Stimulated activated CD4-positive, alpha-beta T cell treated with anti-CD3 and anti-CD28 coated beads, Interleukin-1b, Interleukin-23, amount 100 ng/mL, for 4 hours (primary cell): ENCODE data around the gene NTF3.

Source experiments
- DNase-seq, 2 donors: peaks; one replicate each; pipeline ENCODE4 v3.0.0-alpha.2; 2020; ENCODE audit warnings: low read depth in 2 of 2

Gene NTF3

DNA sequence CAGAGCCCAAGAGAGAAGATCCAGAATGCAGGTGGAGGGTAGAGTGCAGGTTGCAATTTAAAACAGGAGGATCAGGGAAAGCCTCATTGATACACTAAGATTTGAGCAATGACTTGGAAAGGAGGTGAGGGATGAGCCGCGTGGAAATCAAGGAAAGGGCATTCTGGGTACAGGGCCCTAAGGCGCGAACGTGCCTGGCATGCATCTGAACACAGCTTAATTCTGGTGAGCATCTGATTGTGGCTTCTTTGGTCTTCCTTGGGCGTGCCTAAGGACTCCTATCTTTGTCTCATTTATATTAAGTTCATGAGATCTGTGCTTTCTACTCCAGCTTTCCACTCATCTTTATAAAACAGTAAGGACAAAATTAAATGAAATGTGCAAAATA, 79.3 kb downstream of the NTF3 start:
- DNase-seq, result no peak

DNA sequence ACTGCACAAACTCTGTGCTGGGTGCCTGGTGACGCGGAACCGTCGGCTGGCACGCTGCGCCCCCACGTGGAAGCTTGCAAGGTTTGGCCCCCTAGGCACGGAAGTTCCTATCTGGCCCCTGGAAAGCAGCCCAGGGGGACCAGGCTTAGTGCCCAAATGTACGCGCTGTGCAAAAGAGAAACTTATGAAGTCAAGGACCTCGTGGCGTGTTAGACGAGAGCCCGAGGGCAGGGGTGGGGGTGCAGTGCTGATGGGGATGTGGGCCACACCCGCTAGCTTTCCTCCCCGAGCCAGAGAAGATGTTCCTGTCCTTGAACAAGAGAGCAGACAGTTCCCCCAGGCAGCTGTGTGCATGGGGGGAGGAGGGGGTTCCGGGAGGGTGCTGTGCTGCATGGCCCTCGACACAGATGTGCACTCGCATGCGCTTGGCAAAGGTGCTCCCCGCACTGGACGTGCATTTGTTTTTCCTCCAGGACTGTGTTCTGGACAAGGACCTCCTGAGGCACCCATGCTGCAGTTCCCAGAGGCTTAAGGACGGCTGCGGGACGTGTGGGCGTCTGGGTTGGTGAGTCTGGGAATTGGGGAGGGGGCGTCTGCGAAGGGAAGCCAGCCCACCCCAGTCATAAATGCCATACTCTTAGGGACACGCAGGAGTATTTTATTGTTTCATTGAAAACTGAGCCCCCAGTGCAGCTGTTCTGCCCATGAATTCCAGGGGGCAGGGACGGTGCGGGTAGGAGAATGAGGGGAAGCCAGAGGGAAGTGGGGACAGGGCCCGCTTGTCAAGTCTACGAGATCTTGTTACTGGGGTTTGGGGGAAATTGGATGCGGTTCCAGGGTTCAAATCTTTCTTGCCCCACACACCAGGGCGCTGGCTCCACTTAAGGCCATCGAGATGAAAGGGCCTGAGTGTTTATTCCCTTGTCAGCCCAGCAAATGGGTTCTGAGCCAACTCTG, 80.0 kb downstream of the NTF3 start:
- no peak for DNase-seq

DNA sequence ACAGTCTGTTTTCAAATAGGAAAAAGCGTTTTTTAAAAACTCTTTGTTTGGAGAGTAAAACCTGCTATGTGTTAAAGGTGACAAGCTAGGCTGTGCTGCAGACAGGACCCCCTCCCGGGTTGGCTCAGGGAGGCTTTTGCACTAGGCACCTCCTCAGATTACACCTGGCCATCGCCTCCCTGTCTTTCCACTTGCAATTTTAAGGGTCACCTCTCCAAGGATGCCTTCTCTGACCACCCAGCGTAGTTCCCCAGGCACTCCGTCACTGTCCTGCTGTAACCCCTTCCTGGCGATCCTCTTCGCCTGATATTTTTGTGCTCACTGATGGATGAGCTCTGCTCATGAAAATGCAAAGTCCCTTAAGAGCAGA, 80.7 kb downstream of the NTF3 start:
- no peak for DNase-seq

DNA sequence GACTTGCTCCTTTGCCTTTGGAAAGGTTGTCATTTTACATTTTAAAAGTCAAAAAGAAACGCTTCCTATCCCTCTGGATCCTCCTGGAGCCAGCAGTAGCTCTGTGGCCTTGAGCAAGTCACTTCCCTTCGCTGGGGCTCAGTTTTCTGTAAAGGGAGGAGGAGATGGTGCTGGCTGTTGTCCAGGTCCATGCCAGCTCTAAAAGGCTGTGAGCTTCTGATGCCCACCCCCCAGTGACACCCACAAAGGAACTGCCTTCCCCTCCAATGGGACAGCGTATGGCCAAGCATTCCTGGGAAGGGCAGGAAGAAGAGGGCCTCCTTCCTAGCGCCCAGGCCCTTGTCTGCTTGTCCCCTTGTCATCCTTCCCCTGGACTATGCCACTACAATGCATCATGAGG, 81.5 kb downstream of the NTF3 start:
- DNase-seq, result no peak

DNA sequence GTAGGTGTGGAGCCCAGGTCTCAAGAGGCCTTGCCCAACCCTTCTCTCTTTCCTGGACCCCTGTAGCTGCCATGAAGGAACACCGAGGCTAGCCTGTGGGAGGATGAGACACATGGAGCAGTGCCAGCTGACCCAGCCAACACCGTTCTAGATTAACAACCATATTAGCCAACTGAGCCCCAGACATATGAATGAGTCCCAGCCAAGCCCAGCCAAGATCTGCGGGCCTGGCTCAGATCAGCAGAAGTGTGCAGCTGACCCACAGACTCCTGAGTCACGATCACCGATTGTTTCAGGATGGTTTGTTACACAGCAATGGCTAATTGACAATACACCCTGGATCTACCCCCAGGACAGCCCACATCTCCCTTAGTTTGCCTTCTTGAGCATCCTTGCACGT, 82.1 kb downstream of the NTF3 start:
- DNase-seq, result no peak

DNA sequence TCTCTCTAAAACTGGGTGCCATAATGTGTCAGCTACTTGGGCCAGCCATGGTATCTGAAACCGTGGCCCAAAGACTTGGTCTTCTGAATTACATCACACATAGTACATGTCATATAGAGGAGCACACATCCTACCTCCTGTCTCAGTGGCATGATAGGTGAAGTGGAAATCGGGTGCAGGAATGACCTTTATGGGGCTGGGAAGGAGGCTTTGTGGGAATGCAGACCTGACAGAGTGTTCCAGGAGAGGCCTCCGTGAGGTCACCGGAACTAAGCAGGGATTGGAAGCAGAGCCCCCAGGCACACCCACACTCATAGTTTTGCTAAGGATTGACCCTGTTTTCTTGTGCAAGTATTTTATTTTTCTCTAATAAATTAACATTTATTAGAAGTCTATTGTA, 82.6 kb downstream of the NTF3 start:
- DNase-seq, result no peak

DNA sequence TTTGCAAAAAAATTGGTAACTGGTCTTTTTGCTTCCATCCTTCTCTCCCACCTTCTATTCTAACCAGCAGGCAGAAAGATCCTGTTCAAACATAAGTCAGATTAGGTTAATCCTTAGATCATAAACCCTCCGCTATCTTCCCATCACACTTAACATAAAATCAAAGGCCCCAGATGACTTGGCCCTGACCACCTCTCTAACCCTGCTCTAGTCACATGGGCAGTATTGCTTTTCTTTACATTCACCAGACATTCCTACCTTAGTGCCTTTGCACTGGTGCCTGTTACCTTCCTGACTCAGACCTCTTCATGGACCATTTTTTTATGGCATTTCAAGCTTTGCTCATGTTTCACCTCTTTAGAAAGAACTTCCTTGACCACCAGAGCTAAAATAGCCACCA, 83.5 kb downstream of the NTF3 start:
- no peak for DNase-seq

DNA sequence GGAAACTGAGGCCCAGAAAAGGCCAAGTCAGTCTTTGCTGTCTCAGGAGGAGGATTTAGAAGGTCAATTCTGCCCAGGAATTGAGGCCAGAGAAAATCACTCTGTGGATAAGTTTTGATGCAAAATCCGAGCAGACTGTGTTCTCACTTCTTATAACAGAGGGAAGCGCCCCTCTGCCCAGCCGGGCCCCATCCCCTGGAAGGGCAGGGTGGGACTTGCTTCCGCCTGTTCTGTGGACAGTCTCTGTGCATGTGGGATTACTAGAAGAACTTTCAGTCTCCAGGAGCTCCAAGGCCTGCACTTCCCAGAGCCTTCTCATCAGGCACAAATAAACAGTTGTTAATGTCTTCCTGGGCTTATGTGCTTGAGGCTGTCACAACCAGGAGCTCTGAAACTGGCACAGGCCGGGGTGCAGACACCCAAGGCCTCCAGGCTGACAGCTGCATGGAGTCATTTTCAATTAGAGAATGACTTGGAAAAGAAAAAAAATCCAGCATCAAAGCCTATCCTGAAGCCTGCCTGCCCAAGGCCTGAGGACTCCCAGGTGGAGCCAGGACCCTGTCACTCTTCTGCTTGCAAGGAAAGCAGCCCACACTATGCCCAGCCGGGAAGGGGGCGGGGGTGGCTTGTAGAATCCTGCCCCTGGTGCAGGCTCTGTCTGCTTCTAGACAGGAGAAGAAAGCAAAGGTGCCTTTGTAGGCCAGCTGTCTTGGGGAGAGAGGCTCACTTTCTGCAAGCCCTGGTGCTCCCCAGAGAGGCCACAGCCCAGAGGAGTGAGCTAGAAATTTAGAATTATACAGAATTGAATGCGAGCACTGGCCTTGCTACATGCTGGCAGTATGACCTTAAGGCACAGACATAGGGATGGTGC, 84.7 kb downstream of the NTF3 start:
- no peak for DNase-seq

DNA sequence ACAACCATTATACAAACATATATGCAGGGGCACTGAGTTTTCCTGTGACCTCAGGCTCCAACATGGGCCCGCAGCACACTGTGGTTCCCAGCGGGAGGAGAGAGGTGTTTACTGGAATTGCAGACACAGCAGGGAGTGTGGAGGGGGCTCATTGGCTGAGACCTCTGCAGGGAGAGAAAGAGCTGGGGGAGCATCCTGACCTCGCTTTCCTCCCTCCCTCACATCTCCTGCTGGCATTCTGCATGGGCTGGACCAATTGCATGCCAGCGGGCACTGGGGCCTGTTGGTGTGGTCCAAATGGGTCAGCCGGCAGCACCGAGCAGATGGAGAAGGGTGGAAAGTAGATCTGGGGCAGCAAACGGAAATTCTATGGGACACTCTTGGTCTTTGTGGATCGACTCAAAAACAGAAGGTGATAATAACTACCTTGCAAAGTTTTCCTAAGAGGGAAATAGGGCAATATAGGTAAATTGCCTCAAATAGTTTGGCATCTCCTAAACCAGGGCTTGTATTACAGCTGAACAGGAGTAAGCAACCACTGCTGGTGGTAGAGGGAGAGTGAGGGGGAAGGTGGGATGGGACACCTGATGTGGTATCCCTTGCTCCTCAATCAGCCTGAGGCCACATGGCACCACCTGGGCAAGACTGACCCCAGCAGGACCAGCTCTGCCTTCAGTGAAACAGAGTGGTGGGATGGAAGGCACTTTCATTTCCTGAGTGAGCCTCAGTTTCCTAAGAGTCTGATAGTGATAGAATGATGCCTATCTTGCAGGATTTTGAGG, 86.9 kb downstream of the NTF3 start:
- DNase-seq, result no peak

DNA sequence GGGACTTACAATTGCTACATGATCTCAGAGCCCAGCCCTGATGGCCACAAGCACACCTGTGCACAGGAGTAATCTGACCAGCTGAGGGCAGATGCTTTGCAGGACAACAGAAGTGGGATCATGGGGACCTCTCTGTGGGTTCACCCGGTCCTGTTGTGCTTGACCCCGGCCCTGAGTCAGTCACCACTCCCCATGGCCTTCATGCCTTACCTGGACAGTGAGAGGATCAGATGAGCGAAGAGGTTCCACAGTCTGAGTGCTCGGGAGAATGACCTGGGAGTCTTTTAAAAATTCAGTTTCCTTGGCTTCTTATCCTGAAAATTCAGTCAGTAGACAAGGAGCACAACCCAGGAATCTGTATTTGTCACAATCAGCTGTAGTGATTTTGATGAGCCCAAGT, 88.1 kb downstream of the NTF3 start:
- no peak for DNase-seq

DNA sequence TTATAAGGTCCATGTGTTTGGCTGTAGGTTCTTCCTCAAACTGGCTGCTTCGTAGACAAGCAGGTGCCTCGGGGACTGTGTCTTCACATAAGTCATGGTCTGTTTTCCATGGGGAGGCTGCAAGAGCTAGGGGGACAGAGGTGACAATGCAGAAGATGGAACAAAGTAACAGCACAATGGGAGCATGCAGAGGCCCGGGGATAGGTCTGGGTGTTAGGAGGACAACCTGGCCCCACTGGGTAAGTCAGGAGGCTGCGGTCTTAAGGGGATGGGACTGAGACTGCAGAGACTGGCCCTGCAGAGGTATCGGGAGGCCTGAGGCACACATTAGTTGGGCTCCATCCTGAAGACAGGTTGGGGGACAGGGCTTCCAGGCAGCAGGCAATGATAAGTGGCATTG, 88.9 kb downstream of the NTF3 start:
- no peak for DNase-seq

DNA sequence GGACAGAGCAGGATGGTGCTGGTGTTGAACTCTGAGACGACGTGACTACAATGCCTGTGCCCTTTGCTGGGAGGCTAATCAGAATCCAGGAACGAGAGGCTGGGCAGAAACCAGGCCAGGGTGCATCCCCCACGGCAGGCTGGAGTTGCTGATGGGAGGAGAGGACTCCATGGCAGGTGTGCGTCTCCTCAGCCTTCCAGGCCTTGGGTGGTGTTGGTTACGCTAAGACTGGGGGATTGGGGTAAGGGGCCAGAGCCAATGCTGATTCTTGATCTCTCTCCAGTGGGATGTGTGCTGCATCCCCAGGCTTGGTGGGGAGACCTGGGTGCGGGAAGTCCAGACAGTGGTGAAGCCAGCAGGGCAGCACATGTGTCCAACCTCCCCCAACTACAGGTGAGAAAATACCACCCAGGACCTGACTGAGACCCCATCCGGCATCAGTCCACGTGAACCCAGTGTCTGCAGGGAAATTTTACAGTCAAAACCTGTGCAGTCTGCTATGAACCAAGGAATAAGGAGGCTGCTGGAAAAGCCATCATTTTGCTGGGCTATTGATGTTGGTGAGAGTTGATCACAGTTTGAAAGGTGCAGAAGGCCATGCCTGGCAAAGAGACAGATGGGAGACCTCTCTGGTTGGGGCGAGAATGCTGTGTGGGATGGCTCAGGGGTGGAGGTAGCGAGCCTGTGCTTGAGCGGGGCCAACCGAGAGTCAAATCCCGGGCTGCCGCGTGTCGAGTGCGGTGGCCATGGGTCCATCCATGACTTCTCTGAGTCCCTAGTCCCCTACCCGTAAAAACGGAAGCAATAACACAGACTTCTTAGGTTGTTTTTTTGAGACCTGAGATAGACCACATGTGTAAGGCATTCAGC, 89.8 kb downstream of the NTF3 start:
- DNase-seq, result no peak

DNA sequence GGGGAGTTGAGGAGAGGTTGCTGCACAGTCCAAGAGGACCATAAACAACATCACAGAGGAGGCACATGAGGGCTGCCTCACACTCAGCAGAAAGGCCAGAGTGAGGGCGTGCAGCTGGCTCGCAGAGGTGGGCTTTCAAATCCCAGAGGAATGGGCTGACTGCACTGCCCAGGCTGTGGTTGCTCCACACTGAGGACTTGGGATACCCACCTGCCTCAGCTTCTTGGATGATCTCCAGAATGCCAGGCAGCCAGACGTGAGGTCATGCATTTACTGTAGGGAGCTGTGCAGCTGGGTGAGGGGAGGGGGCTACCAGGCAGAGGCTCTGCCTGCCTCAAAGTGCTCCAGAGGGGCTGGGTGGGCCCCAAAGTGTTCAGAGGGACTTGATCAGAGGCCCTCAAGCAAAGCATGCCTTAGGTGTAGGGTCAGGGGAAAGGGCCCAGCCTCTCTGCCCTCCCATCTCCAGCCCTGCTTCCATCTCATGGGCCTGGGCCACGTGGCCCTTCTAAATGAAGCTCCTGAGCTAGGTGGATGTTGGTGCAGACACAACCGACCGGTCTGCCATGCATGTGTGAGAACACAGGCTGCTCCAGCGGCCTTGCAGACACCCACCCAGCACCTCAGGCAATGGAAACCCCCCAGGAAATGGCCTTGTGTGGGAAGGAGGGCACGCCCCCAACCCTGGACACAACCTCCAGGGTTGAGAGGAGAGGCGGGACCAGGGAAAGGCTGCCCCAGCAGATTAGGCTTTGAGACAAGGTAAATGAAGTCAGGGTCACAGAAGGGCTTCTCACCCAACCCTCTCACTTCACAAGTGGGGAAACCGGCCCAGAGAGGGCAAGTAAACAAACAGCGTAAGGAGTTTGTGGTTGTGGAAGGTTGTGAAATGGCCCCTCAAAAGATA, 90.8 kb downstream of the NTF3 start:
- DNase-seq, result no peak

DNA sequence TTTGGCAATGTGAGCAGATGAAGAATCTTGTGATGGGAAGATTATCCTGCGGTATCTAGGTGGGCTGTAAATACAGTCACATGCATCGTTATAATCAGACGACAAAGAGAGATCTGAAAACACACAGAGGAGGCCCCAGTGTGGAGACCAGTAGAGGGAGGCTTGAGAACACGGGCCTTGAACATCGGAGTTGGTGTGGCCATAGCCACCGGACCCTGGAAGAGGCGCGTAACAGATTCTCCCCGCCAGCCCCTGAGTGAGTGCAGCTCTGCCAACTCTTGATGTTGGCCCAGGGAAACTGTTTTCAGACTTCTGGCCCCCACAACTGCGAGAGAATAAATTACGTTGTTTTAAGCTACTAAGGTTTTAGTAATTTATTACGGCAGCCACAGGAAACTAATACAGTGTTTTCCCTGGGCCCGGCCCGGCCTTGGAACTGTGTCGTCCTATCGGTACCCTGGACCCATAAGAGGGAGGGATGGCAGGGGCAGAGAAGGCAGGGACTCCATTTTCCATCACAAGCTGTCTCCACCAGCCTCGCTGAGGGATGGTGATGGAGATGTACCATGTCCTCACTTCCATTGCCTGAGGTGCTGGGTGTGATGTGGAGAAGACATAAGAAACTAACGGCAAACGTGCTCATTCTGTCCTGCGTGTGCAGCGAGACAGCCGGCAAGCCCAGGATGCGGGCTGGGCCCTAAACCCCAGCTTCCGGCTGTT, 91.6 kb downstream of the NTF3 start:
- no peak for DNase-seq

DNA sequence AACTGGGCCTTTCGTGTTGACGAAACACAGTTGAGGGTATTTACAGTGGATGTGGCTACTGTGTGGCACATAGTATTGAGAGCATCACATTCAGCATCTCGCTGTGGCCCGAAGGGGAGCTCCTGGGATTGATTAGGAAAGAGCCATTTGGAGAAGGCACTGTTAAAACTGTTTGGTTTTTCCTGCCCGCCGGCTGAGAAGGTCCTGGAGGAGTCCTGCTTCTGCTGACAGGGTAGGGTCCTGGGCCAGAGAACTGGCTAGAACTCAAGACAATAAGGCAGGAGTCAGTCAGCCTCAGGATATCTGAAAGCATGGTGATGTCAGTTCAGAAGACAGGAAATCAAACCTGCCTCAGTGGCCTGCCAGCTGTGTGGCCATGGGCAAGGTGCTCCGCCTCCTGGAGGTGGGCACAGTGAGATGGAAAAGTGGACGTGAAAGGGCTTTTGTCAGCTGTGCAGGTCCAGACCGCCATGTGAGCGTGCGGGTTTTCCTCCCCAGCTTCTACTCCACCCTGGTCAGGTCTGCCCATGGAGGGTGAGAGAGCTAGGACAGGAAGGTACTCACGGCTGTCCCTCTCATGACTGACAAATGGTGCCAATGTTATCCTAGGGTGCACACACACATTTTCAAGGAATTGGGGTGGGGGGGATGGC, 92.3 kb downstream of the NTF3 start:
- DNase-seq, result no peak

DNA sequence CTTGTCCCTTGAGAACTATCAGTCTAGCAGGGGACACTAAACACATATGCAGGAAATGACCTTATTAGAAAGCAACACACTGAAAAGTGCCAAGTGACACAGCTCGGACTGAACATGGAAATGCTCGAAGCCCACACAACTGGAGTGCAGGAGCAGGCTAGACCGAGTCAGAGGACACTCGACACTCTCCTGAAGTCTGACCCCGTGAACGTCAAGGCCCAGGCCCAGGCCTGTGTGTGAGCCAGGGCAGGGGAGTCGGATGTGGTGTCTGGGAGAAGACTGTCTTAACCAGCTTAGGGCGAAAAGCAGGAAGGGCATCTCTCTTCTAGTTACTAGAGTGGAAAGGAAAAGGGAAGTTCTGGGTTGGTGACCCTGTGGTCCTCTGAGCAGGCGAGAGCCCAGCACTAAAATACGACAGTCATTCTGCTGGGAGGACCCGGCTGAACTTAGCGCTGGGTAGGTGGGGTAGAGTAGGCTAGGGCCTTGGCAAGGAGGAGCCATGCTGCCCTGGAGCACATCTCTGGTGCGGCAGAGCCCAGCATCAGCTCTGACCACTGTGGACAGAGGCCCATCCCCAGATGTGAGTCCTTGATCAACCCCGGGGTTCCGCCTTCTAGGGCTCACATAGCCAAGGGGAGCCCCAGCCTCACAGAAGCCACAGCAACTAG, 93.0 kb downstream of the NTF3 start:
- DNase-seq, result no peak

DNA sequence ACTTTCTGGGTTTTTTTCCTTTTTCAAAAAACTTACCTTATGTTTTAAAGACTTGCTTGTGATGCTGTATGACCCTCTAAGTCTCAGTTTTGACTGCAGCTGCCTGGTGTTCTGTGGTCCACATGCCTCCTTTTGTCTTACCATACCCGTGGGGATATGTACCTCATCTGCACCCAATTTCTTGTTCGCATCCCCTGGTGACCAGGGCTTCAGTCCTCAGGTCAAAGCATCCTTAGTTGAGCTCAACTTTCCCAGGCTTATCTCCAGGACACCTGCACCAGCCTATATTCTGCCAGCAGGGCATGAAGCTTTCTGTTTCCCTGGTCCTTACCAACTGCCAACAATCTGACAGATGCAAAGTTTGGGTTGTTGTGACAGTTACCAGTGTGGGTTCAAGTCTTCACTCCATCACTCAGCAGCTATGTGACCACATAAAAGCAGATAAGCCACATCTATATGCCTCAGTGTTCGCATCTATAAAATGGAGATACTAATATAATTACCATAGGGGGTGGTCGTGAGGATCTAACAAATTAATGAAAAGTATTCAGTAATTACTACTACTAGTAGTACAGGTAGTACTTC, 94.0 kb downstream of the NTF3 start:
- no peak for DNase-seq

DNA sequence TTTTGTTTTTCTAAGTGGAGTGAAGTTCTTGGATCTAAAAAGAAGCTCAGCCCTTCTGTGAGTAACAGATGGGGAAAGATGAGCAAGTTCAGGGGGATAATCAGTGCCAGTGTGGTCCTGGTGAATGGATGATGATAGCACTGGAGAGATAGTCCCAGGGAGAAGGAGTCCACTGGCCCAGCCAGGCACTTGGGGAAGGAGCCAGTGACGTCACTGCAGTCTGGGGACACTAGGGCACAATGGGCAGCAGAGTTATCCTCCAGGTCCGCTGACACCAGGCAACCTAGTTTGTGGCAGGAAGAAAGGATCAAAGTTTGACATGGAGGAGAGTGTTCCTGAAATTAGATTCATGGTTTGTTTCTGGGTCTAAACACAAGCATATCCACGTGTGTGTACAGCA, 101.5 kb downstream of the NTF3 start:
- no peak for DNase-seq
